ENCODE data around the gene DUSP22.

DNA sequence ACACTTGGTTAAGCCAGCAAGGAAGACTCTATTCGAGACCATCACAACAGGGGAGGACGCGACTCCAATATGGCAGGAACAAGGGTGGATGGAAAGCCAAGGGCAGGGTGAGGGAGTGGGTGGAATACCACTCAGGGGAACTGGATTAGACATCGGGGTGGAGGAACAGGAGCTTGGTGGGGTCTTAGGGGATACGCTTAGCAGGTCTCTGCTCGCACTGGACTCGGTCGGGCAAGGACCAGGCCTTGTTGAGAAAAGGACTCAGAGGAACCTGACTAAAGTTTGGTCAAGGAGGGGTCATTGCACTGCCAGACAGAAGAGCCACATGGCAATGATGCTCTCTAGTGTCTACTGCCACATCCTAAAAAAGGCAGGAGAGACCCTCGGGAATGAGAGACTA is 10.5 kb downstream of the DUSP22 start:
- TF ChIP-seq CTCF (IDR thresholded peaks at IDR 0.05) = no peak
- no peak for TF ChIP-seq POLR2AphosphoS5 (IDR thresholded peaks at IDR 0.05)
- TF ChIP-seq POLR2A (IDR thresholded peaks at IDR 0.05) = no peak
- TF ChIP-seq EP300 (IDR thresholded peaks at IDR 0.05) = no peak

Data from suprapubic skin (tissue), 4 donors.